Measurements from ENCODE around the gene CLIP1.

DNA sequence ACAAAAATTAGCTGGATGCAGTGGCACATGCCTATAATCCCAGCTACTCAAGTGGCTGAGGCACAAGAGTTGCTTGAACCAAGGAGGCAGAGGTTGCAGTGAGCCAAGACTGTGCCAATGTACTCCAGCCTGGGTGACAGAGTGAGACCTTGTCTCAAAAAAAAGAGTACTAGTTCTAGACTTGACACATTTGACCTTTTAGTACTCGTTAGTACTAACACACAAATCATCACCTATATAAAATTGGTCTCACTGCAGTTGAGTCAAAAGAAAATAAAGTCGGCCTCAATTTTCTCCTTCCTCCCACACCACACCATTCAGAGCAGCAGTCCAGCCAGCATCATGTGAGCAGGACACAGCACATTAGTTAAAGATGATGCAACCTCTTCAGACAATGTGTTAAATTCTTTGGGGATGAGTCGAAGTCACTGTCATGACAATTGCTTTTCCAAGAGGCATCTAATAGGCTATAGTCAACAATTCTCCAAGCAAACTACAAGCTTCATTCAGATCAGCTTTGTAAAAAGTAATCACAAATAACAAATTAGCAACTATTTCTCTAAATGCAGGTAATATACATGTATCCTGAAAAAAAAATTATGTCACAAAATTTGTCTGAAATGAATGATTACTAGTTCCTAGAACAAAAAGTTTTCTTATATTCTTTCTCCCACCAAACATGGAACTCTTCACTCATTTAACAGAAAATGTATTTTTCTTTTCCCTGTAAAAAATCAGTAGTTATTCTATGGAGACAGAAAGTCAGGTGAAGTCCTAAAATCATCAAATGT, 55.6 kb downstream of the CLIP1 start:
- no peak for TF ChIP-seq SP2 (CRISPR knock-in tag; IDR thresholded peaks at IDR 0.05)
- TF ChIP-seq KMT2B (CRISPR knock-in tag; IDR thresholded peaks at IDR 0.05), result no peak
- no peak for TF ChIP-seq TBP (CRISPR knock-in tag; IDR thresholded peaks at IDR 0.05)
- TF ChIP-seq CBX2 (IDR thresholded peaks at IDR 0.05; ENCODE audit: low read depth, low read length), result no peak
- no peak for TF ChIP-seq CBX2 (CRISPR knock-in tag; IDR thresholded peaks at IDR 0.05; ENCODE audit: low read depth)
- no peak for TF ChIP-seq ZFP36 (IDR thresholded peaks at IDR 0.05; ENCODE audit: borderline replicate concordance, low read depth, low read length, partially characterized antibody)
- no peak for TF ChIP-seq ZNF33B (CRISPR knock-in tag; IDR thresholded peaks at IDR 0.05)
- no peak for TF ChIP-seq EZH2 (conservative IDR thresholded peaks at IDR 0.05; ENCODE audit: low read depth, low read length)
- TF ChIP-seq, protein P1, sequence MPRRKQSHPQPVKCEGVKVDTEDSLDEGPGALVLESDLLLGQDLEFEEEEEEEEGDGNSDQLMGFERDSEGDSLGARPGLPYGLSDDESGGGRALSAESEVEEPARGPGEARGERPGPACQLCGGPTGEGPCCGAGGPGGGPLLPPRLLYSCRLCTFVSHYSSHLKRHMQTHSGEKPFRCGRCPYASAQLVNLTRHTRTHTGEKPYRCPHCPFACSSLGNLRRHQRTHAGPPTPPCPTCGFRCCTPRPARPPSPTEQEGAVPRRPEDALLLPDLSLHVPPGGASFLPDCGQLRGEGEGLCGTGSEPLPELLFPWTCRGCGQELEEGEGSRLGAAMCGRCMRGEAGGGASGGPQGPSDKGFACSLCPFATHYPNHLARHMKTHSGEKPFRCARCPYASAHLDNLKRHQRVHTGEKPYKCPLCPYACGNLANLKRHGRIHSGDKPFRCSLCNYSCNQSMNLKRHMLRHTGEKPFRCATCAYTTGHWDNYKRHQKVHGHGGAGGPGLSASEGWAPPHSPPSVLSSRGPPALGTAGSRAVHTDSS (CRISPR knock-in tag; conservative IDR thresholded peaks at IDR 0.05), result no peak
- TF ChIP-seq, protein P2, sequence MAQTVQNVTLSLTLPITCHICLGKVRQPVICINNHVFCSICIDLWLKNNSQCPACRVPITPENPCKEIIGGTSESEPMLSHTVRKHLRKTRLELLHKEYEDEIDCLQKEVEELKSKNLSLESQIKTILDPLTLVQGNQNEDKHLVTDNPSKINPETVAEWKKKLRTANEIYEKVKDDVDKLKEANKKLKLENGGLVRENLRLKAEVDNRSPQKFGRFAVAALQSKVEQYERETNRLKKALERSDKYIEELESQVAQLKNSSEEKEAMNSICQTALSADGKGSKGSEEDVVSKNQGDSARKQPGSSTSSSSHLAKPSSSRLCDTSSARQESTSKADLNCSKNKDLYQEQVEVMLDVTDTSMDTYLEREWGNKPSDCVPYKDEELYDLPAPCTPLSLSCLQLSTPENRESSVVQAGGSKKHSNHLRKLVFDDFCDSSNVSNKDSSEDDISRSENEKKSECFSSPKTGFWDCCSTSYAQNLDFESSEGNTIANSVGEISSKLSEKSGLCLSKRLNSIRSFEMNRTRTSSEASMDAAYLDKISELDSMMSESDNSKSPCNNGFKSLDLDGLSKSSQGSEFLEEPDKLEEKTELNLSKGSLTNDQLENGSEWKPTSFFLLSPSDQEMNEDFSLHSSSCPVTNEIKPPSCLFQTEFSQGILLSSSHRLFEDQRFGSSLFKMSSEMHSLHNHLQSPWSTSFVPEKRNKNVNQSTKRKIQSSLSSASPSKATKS (CRISPR knock-in tag; IDR thresholded peaks at IDR 0.05), result no peak
- TF ChIP-seq, protein P3, sequence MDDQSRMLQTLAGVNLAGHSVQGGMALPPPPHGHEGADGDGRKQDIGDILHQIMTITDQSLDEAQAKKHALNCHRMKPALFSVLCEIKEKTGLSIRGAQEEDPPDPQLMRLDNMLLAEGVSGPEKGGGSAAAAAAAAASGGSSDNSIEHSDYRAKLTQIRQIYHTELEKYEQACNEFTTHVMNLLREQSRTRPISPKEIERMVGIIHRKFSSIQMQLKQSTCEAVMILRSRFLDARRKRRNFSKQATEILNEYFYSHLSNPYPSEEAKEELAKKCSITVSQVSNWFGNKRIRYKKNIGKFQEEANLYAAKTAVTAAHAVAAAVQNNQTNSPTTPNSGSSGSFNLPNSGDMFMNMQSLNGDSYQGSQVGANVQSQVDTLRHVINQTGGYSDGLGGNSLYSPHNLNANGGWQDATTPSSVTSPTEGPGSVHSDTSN (CRISPR knock-in tag; IDR thresholded peaks at IDR 0.05; ENCODE audit: borderline replicate concordance), result no peak
- no peak for TF ChIP-seq U2AF1 (optimal IDR thresholded peaks at IDR 0.05; ENCODE audit: low read depth, low read length)
- no peak for TF ChIP-seq RFX5 (IDR thresholded peaks at IDR 0.05; ENCODE audit: low read depth, low read length)
- no peak for TF ChIP-seq ZNF33A (CRISPR knock-in tag; IDR thresholded peaks at IDR 0.05; ENCODE audit: borderline replicate concordance)
- TF ChIP-seq, protein P4, sequence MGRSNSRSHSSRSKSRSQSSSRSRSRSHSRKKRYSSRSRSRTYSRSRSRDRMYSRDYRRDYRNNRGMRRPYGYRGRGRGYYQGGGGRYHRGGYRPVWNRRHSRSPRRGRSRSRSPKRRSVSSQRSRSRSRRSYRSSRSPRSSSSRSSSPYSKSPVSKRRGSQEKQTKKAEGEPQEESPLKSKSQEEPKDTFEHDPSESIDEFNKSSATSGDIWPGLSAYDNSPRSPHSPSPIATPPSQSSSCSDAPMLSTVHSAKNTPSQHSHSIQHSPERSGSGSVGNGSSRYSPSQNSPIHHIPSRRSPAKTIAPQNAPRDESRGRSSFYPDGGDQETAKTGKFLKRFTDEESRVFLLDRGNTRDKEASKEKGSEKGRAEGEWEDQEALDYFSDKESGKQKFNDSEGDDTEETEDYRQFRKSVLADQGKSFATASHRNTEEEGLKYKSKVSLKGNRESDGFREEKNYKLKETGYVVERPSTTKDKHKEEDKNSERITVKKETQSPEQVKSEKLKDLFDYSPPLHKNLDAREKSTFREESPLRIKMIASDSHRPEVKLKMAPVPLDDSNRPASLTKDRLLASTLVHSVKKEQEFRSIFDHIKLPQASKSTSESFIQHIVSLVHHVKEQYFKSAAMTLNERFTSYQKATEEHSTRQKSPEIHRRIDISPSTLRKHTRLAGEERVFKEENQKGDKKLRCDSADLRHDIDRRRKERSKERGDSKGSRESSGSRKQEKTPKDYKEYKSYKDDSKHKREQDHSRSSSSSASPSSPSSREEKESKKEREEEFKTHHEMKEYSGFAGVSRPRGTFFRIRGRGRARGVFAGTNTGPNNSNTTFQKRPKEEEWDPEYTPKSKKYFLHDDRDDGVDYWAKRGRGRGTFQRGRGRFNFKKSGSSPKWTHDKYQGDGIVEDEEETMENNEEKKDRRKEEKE (IDR thresholded peaks at IDR 0.05), result no peak
